NCI-H1694 treated with DMSO at 0.1 percent for 48 hours (cell line): ENCODE measurements around the gene CEP290.
"Not testable (repeated sequence)": the region's sequence is repeated elsewhere in the genome, so short reads cannot be mapped to it uniquely, and the experiment has no call there.

Source experiments
- DNase-seq: peaks from one replicate; lab custom pipeline; 2025; lab: John Stamatoyannopoulos, UW

The CEP290 gene

DNA sequence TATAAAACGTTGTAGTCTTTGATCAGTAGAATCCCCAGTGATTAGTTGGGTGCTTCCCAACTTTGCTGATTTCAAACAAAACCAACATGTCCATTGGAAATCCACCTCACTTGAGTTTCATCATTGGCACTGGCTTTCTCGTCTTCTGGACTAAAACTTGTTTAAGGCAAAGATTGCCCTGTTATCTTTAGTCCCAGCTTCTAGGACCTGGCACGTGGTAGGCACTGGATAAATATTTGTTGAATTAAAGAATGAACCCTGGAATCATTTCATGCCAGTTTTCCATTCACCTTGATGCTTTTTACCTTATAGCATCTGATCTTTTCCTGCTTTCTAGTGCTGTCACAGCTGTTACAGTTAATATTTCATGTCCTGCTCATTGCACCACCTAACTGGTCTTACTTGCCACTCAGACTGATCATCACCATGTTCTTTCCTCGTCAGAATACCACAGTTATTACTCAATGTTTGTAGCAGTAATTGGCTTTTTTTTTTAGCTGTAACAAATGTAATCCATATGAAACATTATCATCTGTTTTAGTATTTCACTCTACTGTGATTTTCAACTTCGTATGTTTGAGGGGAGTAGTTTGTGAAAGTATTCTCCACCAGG lies 105.4 kb downstream of the CEP290 start:
- DNase-seq, result no peak

DNA sequence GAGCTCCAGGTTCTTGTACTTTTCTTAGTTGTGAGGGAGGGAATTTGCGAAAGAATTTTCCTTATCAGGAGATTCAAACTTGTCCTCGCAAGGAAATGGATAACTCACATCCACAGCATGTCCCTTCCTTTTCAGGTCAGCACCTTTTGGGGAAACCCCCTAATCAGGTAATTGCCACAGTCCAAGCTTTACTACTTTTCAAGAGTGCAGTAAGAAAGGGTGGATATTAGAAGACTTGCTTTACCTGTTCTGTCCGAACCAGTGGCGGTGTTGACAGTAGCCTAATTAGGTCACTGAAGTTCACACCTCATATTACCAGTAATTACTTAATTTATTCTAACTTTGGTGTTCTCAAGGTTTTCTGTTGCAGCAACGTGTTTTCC lies 106.0 kb downstream of the CEP290 start:
- no peak for DNase-seq

DNA sequence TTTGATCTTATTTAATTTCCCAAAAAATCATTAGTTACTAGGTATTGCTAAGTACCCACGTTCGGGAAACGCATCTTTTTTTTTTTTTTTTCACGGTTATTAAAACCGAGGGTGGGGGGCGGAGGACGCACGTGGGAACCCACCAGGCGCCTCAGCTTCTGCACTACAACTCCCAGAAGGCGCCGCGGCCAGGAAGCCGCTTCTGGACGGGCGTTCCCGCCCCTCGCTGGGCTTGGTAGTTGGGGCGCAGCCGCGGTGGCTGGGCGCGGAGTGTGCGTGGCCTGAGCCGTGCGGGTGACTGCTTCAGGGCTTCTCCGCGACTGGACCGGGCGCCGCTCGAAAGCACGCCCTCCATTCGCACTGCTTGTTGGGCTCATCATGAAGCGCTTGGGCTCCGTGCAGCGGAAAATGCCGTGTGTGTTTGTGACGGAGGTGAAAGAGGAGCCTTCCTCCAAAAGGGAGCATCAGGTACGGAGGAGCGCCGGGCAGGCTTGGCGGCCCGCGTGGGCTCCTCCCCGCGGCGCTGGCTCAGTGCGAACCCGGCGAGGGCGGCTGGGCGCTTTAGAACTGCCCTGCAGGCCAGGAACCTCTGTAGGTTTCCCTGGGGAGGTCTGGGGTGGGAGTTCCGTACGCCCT lies 106.5 kb downstream of the CEP290 start:
- DNase-seq, result peak; percentile 56

DNA sequence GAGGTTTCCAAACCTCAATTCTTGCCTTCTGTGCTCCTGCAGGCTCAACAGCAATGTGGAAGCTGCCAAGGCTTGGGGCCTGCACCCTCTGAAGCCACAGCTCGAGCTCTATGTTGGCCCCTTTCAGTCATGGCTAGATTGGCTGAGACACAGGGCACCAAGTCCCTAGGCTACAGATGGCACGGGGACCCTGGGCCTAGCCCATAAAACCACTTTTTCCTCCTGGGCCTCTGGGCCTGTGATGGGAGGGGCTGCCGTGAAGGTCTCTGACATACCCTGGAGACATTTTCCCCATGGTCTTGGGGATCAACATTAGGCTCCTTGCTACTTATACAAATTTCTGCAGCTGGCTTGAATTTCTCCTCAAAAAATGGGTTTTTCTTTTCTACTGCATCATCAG lies 110.7 kb downstream of the CEP290 start:
- DNase-seq, result not testable (repeated sequence)

DNA sequence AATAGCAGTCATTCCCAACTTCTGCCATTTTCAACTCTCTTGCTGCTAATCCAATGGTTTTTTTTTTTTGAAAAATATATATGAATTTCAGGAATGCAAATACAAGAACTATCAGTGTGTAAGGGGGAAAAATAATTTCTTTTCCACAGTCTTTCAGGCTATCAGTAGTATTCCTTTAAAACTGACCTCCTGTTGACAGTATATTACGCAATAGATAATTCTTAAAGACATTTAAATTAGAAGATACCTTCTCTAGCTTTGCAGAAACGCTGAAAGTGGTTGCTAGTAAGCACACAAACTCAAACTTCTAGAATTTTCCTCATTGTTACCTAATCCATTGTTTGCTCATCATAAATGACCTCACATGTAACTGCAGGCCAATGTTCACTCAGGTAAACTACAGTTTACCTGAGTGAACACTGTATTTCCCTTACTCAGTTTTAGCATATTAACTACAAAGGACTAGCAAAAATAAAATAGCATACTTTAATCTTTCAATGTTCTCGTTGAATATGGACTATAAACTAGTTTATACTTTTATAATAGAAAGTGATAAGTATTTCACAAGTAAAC lies 112.7 kb downstream of the CEP290 start, which contains the start of gene C12orf50:
C12orf50 (minus strand) TSS at position 309 of the 573 bp plus-strand sequence. CDS start 2,439 bp downstream, outside the sequence.
- DNase-seq, result no peak

DNA sequence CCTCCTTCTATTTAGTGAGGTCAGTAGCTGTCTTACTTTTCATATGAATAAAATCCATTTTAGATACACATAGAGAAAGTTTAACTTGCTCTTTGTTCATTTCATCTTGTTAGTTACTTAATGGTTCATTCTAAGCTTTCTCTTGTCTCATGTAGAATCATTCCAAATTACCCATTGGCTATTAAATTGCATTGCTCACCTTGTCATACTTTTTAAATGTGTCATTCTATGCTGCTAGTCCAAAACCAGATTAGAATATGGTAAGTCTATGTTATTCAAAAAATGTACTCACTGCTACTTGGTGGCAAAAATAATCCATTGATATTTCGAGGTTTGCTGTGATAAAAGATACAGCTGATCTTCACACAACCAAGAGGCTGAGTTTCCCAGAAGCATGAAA lies 115.7 kb downstream of the CEP290 start:
- no peak for DNase-seq

DNA sequence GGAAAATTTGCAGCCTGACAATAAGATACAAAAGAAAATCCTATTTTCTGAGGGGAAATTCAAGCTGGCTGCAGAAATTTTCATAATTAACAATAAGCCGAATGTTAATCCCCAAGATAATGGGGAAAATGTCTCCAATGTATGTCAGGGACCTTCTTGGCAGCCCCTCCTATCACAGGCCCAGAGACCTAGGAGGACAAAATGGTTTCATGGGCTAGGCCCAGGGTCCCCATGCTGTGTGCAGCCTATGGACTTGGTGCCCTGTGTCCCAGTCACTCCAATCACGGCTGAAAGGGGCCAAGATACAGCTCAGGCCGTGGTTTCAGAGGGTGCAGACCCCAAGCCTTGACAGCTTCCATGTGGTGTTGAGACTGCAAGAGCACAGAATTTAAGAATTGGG lies 123.9 kb downstream of the CEP290 start:
- no peak for DNase-seq

DNA sequence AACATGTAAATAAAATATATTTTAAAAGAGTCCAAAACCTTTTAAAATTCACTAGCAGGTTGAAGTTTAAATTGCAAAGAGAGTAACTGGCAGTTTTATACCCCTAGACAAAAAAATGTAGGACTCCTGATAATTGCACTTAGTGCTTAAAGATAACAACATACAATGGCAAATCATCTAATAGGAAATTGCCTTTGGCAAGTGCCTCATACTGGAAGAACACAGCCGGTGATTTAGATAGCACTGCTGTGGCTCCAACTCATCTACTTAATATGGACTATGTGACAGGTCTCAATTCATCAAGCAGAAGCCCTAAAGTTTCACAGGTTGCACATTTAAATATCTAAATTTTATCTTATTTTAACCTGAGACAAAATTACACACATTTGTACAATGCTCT lies 126.1 kb downstream of the CEP290 start:
- no peak for DNase-seq

DNA sequence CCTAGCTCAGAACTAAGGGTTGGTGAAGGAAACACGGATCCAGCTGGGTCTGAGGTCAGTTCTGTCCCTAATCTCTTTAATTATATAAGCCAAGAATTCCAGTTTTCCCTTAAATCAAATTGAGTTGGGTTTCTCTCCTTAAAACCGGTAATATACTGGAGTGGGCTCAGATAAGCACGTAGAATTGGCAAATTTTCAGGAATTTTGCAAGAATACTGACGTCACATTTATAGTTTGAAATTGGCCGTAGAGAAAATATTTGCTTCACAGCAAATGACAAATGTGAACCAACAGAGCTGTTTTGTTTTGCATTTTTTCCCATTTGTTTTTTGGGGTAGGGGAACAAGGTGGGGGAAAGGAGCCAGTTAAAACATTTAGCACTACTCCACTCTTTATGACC lies 130.1 kb downstream of the CEP290 start:
- DNase-seq, result no peak

DNA sequence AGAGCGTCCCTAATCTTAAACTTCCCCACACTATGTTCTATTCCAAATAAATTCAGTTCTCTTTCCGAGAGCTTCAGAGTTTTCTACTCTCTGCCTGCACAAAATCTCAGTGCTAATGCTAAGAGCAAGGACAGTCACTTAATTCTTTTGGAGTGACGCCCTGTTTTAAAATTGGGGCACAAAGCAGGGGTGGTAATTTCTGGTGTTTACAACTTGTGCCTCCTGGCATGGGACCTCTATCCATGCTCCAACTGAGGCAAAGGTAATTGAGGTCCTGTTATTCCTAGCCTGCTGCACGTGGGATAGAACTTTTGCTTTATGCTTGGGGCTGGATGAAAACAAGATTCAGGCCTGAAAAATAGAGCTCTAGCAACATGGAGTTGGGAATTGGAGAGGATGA lies 135.5 kb downstream of the CEP290 start:
- no peak for DNase-seq

DNA sequence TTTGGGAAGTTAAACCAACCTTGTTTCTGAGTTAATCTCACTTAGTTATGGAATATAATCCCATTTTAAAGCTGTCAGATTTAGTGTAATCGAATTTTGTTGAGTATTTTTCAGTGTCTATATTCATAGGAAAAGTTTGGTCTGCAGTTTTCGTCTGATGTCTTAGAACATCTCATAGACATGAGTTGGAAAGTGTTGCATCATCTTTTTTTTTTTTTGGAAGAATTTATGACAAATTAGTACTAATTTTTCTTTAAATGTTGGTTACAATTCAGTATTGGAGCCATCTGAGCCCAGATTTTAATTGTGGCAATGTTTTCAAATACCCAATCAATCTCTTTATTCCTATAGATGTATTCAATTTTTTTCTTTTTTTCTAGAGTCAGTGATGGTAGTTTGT lies 140.6 kb downstream of the CEP290 start:
- no peak for DNase-seq
